IPS-15b (cell line): ENCODE data around the gene NLRP13.

ENCODE experiments used
- H3K27me3 ChIP-seq: one replicate; pipeline ENCODE4 v1.6.1; 2013; ENCODE audit warnings: low read length; ENCODE audit not compliant: control insufficient read depth, insufficient read depth
- H3K36me3 ChIP-seq: one replicate; pipeline ENCODE4 v1.6.1; 2013; ENCODE audit warnings: low read length; ENCODE audit not compliant: control insufficient read depth, insufficient read depth
- H3K4me1 ChIP-seq: one replicate; pipeline ENCODE4 v1.6.1; 2013; ENCODE audit warnings: mild to moderate bottlenecking, low read length; ENCODE audit not compliant: control insufficient read depth, insufficient read depth
- H3K4me3 ChIP-seq: one replicate; pipeline ENCODE4 v1.5.1; 2013; ENCODE audit warnings: low read depth, low read length
- H3K9ac ChIP-seq: one replicate; pipeline ENCODE4 v1.6.1; 2013; ENCODE audit warnings: low read depth, mild to moderate bottlenecking, low read length
- H3K9me3 ChIP-seq: one replicate; pipeline ENCODE4 v1.6.1; 2013; ENCODE audit warnings: mild to moderate bottlenecking, low read length; ENCODE audit not compliant: control insufficient read depth, insufficient read depth

NLRP13 gene

GRCh38 chr19:55882626-55883025 is 49.5 kb downstream of the NLRP13 start:
- H3K9me3 ChIP-seq: peaks cover 19% of the 10 kb centered on the region
- H3K4me3 ChIP-seq: no peak overlapping the region
- H3K9ac ChIP-seq: no peak overlapping the region
- H3K4me1 ChIP-seq: no peaks in the 10 kb centered on the region
- no peaks in the 10 kb centered on the region for H3K27me3 ChIP-seq
- H3K36me3 ChIP-seq: no peaks in the 10 kb centered on the region

DNA sequence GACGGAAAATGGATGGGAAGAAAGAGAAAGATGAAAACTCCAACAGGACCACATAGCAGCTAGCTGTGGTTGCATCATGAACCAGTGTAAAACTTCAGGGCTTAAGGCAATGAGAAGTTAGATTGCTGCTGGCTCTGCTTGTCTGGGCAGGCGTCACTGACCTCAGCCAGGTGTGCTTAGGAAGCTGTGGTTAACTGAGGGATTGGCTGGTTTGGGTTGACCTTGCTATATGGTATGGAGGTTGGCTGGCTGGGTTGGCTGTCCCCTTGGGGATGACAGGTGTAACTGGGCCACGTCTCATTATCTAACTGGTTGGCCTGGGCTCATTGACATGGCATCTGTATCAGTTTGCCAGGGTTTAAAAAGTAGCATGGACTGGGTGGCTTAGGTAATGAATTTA is 54.9 kb downstream of the NLRP13 start:
- Histone ChIP-seq H3K9me3 (peaks cover 13% of the 10 kb centered on the region), H3K4me1 (no peaks in the 10 kb centered on the region)

GRCh38 chr19:55870736-55871135 is 61.4 kb downstream of the NLRP13 start:
- no peaks in the 10 kb centered on the region for H3K27me3 ChIP-seq
- no peaks in the 10 kb centered on the region for H3K4me1 ChIP-seq
- H3K36me3 ChIP-seq: no peaks in the 10 kb centered on the region
- H3K9ac ChIP-seq: no peak overlapping the region
- H3K4me3 ChIP-seq: no peak overlapping the region
- H3K9me3 ChIP-seq: peaks cover 34% of the 10 kb centered on the region

More for the DNA sequence above, 54.9 kb downstream of the NLRP13 start:
- no peaks in the 10 kb centered on the region for H3K27me3 ChIP-seq
- no peak overlapping the region for H3K9ac ChIP-seq
- H3K36me3 ChIP-seq: no peaks in the 10 kb centered on the region
- no peak overlapping the region for H3K4me3 ChIP-seq

DNA sequence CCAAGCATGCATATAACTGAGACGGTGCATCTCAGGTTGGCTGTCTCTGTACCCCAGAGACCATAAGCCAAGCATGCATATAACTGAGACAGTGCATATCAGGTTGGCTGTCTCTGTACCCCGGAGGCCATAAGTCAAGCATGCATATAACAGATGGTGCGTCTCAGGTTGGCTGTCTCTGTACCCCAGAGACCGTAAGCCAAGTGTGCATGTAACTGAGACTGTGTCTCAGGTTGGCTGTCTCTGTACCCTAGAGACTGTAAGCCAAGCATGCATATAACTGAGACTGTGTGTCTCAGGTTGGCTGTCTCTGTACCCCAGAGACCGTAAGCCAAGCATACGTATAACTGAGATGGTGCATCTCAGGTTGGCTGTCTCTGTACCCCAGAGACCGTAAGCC is 65.0 kb downstream of the NLRP13 start:
- H3K36me3 ChIP-seq: no peaks in the 10 kb centered on the region
- H3K27me3 ChIP-seq: no peaks in the 10 kb centered on the region
- no peaks in the 10 kb centered on the region for H3K4me1 ChIP-seq
- H3K4me3 ChIP-seq: no peak overlapping the region
- no peak overlapping the region for H3K9ac ChIP-seq
- peaks cover 31% of the 10 kb centered on the region for H3K9me3 ChIP-seq

- no peaks in the 10 kb centered on the region for H3K27me3 ChIP-seq
- no peak overlapping the region for H3K4me3 ChIP-seq
Observed at GRCh38 chr19:55866521-55866920, 65.6 kb downstream of the NLRP13 start.

DNA sequence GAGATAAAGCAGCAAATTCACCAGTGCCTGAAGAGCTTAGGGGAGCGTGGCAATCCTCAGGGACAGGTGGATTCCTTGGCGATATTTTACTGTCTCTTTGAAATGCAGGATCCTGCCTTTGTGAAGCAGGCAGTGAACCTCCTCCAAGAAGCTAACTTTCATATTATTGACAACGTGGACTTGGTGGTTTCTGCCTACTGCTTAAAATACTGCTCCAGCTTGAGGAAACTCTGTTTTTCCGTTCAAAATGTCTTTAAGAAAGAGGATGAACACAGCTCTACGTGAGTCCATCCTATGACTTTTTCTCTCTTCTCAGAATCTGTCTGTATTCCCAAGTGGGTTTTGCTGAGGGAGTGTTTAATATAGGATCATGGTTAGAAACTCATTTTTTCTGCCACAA is 73.2 kb downstream of the NLRP13 start:
- Histone ChIP-seq H3K4me3 (no peak overlapping the region), H3K9ac (no peak overlapping the region), H3K27me3 (no peaks in the 10 kb centered on the region), H3K4me1 (no peaks in the 10 kb centered on the region), H3K9me3 (peaks cover 21% of the 10 kb centered on the region), H3K36me3 (no peaks in the 10 kb centered on the region)

More at GRCh38 chr19:55866521-55866920, 65.6 kb downstream of the NLRP13 start:
- Histone ChIP-seq H3K36me3 (no peaks in the 10 kb centered on the region), H3K4me1 (no peaks in the 10 kb centered on the region), H3K9me3 (peaks cover 35% of the 10 kb centered on the region), H3K9ac (no peak overlapping the region)

GRCh38 chr19:55858401-55858800 is 73.7 kb downstream of the NLRP13 start:
- no peaks in the 10 kb centered on the region for H3K27me3 ChIP-seq
- no peaks in the 10 kb centered on the region for H3K4me1 ChIP-seq
- H3K9me3 ChIP-seq: peaks cover 21% of the 10 kb centered on the region
- H3K4me3 ChIP-seq: no peak overlapping the region
- H3K9ac ChIP-seq: no peak overlapping the region
- no peaks in the 10 kb centered on the region for H3K36me3 ChIP-seq

DNA sequence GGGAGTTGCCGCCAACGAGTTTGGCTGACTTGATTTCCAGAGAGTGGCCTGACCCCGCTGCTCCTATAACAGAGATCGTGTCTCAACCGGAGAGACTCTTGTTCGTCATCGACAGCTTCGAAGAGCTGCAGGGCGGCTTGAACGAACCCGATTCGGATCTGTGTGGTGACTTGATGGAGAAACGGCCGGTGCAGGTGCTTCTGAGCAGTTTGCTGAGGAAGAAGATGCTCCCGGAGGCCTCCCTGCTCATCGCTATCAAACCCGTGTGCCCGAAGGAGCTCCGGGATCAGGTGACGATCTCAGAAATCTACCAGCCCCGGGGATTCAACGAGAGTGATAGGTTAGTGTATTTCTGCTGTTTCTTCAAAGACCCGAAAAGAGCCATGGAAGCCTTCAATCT is 74.2 kb downstream of the NLRP13 start:
- Histone ChIP-seq H3K9me3 (peaks cover 20% of the 10 kb centered on the region), H3K4me1 (no peaks in the 10 kb centered on the region), H3K27me3 (no peaks in the 10 kb centered on the region), H3K4me3 (no peak overlapping the region), H3K36me3 (no peaks in the 10 kb centered on the region), H3K9ac (no peak overlapping the region)

GRCh38 chr19:55857149-55857548 is 75.0 kb downstream of the NLRP13 start:
- Histone ChIP-seq H3K36me3 (no peaks in the 10 kb centered on the region), H3K4me1 (no peaks in the 10 kb centered on the region), H3K9me3 (peaks cover 19% of the 10 kb centered on the region), H3K27me3 (no peaks in the 10 kb centered on the region), H3K4me3 (no peak overlapping the region), H3K9ac (no peak overlapping the region)

DNA sequence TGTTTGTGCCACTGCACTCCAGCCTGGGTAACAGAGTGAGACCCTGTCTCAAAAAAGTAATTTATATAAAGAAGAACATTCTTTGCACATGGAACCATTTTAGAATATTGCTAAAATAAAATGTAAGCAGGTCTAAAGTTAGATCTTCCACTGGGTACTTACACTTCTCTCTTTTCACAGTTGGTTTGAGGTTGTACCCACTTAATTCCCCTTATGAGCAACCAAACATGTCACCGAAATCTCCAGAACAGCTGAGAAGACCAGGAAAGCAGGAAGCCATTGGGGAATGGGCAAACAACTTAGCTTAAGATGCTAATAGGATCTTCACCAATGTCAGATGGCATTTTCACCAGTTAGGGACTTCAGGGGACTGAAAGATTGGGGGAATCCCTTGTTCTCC is 77.0 kb downstream of the NLRP13 start:
- H3K4me1 ChIP-seq: no peaks in the 10 kb centered on the region
- H3K27me3 ChIP-seq: no peaks in the 10 kb centered on the region
- no peak overlapping the region for H3K4me3 ChIP-seq
- H3K9ac ChIP-seq: no peak overlapping the region
- no peaks in the 10 kb centered on the region for H3K36me3 ChIP-seq
- H3K9me3 ChIP-seq: peaks cover 14% of the 10 kb centered on the region
